Measurements from ENCODE around the gene TNFSF13. TPM values are rescaled to one million over a fixed set of nuclear protein-coding genes. Genes with fewer than 3 reads are reported as not detected.

Gene TNFSF13, protein sequence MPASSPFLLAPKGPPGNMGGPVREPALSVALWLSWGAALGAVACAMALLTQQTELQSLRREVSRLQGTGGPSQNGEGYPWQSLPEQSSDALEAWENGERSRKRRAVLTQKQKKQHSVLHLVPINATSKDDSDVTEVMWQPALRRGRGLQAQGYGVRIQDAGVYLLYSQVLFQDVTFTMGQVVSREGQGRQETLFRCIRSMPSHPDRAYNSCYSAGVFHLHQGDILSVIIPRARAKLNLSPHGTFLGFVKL
- 0.66 and 0.90 TPM in 2 replicates for total RNA-seq

GRCh38 chr17:7558544-7559319 is at the start of gene TNFSF13:
TNFSF13 (plus strand) TSS chr17:7558750; CDS start chr17:7559040, 290 bp downstream.

DNA sequence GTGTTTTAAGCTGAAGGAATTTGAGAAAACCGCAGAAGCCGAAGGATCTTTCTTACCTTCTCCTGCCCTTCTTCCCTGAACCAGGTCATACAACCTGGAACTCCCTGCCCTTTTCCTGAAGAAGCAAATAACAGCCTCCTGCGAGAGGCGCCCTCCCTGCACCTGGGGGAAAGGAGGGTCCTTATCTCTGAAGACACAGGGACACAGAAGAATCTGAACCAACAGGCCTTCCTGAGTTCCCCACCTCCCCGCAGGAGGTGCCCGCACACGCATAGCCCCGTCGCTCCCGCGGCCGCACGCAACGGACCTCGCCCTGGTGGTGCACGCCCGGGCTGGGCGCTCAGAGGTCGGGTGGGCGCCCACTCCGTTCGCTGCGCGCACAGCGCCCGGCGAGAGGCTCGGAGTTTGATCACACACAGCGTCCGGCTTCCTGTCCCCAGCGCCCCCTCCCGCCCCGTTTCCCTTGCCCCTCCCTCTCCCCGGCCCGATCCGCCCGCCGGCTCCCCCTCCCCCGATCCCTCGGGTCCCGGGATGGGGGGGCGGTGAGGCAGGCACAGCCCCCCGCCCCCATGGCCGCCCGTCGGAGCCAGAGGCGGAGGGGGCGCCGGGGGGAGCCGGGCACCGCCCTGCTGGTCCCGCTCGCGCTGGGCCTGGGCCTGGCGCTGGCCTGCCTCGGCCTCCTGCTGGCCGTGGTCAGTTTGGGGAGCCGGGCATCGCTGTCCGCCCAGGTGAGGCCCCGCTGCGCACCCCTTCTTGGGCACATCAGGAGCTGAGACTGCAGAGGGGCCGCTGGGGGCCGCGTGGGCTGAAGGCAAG is 9.8 kb upstream of the TNFSF13 start, which contains the start of gene TNFSF12:
TNFSF12 (plus strand) TSS at position 474 of the 816 bp plus-strand sequence; CDS start at position 570, 96 bp downstream.

DNA sequence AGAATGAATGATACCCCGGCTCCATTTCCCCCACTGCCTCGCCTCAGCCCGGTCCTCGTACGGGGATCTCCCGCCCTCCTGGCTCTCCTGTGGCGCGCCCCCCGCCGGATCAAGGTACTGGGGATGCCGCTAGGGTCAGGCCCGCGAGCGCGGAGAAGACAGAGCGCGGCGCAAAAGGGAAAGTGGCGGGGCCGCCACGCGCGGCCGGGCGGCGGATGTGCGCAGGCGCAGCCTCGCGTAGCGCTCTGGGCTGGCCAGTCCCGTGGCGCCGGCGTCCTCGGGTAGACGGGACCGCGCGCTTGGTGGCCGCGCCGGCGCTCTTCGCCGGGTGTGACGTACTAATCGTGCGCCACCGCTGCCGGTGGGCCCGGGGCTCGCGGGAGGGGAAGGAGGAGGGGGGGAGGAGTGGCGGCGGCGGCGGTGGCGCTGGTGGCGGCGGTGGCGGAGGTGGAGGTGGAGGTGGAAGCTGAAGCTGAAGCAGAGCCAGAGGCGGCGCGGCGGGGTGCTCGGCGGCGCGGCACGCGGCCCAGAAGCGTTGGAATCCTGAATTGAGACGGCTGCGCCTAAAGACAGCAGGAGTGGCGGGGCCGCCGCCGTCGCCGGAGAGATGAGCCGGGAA is 3.1 kb downstream of the TNFSF13 start, which contains the start of gene SENP3:
SENP3 (plus strand) TSS at position 331 of the 619 bp plus-strand sequence. CDS start 1,158 bp downstream, outside the sequence.

GRCh38 chr17:7579001-7579833 is 20.7 kb downstream of the TNFSF13 start, which contains the start of gene CD68:
CD68 (plus strand) TSS chr17:7579638; CDS start chr17:7579678, 40 bp downstream.

GRCh38 chr17:7583253-7584109 is 24.9 kb downstream of the TNFSF13 start, which contains the start of gene MPDU1:
MPDU1 (plus strand) TSS chr17:7583852; CDS start chr17:7583863, 11 bp downstream.

DNA sequence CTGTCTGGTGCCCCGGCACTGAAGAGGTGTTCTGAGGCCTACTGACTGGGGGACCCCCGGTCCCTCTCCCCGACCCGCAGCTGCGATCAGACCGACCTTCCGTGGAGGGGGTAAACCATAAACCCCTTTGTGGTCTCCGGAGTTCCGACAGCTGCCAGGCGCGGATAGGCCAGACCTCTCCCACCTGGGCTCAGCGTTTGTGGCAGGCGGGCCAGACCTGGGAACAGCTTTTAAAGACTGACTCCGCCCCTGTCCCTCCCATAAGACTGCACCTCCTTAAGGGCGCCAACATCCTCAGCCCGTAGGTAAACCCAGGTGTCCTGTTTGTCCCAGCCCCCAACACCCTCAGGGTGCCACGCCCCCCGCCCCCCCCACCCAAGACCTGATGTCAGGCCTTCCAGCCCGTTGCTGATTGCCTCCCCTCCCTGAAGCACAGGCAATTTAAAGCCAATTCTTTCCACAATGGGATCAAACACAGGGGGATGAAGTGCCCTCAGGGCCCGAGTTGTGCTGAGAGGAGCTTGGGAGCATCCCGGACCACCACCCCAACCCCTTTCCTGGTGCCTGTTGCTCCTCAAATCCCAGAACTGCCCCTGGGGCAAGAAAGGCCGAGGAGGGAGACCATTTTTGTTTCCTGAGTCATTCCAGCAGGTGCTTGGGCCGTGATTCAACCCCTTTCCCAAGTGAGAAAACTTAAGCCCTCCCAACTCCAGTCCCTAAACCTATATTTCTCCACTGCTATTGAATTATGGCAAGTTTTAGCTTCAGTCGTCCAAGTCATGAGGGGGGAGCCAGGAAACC is 31.5 kb downstream of the TNFSF13 start, which contains the start of gene SOX15:
SOX15 (minus strand) TSS at position 204 of the 801 bp plus-strand sequence. CDS start 418 bp downstream, outside the sequence.

Other genes starting within 250 kb of the TNFSF13 start
- gene GPS2, start 243.4 kb upstream of the TNFSF13 start, total RNA-seq, result 26.1 and 27.3 TPM in 2 replicates
- 16.6 and 24.9 TPM in 2 replicates for gene NEURL4, start 229.4 kb upstream of the TNFSF13 start, total RNA-seq
- gene ACAP1, start 222.2 kb upstream of the TNFSF13 start, total RNA-seq, result 0.45 and 0.66 TPM in 2 replicates
- 2.2 and 3.6 TPM in 2 replicates for gene KCTD11, start 206.6 kb upstream of the TNFSF13 start, total RNA-seq
- not detected in 2 replicates for gene TMEM95, start 203.6 kb upstream of the TNFSF13 start, total RNA-seq
- gene TNK1, start 177.7 kb upstream of the TNFSF13 start, total RNA-seq, result under 0.01 and 0.28 TPM in 2 replicates
- 16.8 and 23.6 TPM in 2 replicates for gene PLSCR3, start 164.2 kb upstream of the TNFSF13 start, total RNA-seq
- 86.7 and 102 TPM in 2 replicates for gene TMEM256, start 154.7 kb upstream of the TNFSF13 start, total RNA-seq
- 2.9 and 5.1 TPM in 2 replicates for gene NLGN2, start 150.9 kb upstream of the TNFSF13 start, total RNA-seq
- gene SPEM1, start 138.4 kb upstream of the TNFSF13 start, total RNA-seq, result not detected in 2 replicates
- not detected in 2 replicates for gene SPEM2, start 133.1 kb upstream of the TNFSF13 start, total RNA-seq
- not detected in 2 replicates for gene SPEM3, start 129.9 kb upstream of the TNFSF13 start, total RNA-seq
- 5.2 and 6.0 TPM in 2 replicates for gene TMEM102, start 123.3 kb upstream of the TNFSF13 start, total RNA-seq
- 0.09 and 0.94 TPM in 2 replicates for gene FGF11, start 119.2 kb upstream of the TNFSF13 start, total RNA-seq
- gene CHRNB1, start 113.7 kb upstream of the TNFSF13 start, total RNA-seq, result 4.4 and 6.6 TPM in 2 replicates
- gene ZBTB4, start 79.1 kb upstream of the TNFSF13 start, total RNA-seq, result 8.2 and 13.7 TPM in 2 replicates
- not detected in 2 replicates for gene SLC35G6, start 77.3 kb upstream of the TNFSF13 start, total RNA-seq
- gene POLR2A, start 74.4 kb upstream of the TNFSF13 start, total RNA-seq, result 79.3 and 81.6 TPM in 2 replicates
- gene TNFSF12, start 9.7 kb upstream of the TNFSF13 start, total RNA-seq, result 6.1 and 10.5 TPM in 2 replicates
- gene SENP3, start 3.2 kb downstream of the TNFSF13 start, total RNA-seq, result 86.7 and 95.7 TPM in 2 replicates
- gene CD68, start 20.9 kb downstream of the TNFSF13 start, total RNA-seq, result 1.6 and 2.8 TPM in 2 replicates
- 56.6 and 73.6 TPM in 2 replicates for gene MPDU1, start 25.1 kb downstream of the TNFSF13 start, total RNA-seq
- gene SOX15, start 31.3 kb downstream of the TNFSF13 start, total RNA-seq, result 0.09 and 0.28 TPM in 2 replicates
- gene FXR2, start 56.1 kb downstream of the TNFSF13 start, total RNA-seq, result 33.2 and 38.3 TPM in 2 replicates
- 18.9 and 24.0 TPM in 2 replicates for gene SAT2, start 69.1 kb downstream of the TNFSF13 start, total RNA-seq
- gene SHBG, start 71.4 kb downstream of the TNFSF13 start, total RNA-seq, result 0.18 and 0.19 TPM in 2 replicates
- gene ATP1B2, start 92.2 kb downstream of the TNFSF13 start, total RNA-seq, result not detected in 2 replicates
- gene TP53, start 128.7 kb downstream of the TNFSF13 start, total RNA-seq, result 38.8 and 50.1 TPM in 2 replicates
- gene WRAP53, start 129.7 kb downstream of the TNFSF13 start, total RNA-seq, result 8.9 and 14.6 TPM in 2 replicates
- gene EFNB3, start 146.5 kb downstream of the TNFSF13 start, total RNA-seq, result 0.38 and 0.81 TPM in 2 replicates
- 0.36 TPM in 1 of 2 replicates, not detected in the other for gene DNAH2, start 159.0 kb downstream of the TNFSF13 start, total RNA-seq